HepG2 (cell line): Measurements from ENCODE around the gene ZACN. TPM values are rescaled to one million over a fixed set of nuclear protein-coding genes. Genes with fewer than 3 reads are reported as not detected.

Experiments used
- ATAC-seq: fragments of 200-7000 bp; cut with Tn5 transposase; 3 replicates; pipeline ENCODE4 v1.9.1; 2020; ENCODE audit warnings: mild to moderate bottlenecking, moderate library complexity
- BruUV-seq: library from RNA; stranded (reverse); fragments of 400-500 nt; replicated peaks from 2 replicates; lab custom pipeline; 2021; lab: Mats Ljungman, UMichigan
- CTCF ChIA-PET: fragments of 300-600 bp; formaldehyde crosslinking; extraction: SDS; loops from one replicate; lab custom pipeline; 2021; ENCODE audit warnings: low total read pairs, inconsistent platforms, low intra/inter-chr PET ratio; lab: Yijun Ruan, JAX
- POLR2A ChIA-PET: fragments of 350-600 bp; sonication (Branson Sonifier 250); formaldehyde crosslinking; loops from one replicate; lab custom pipeline; 2020; ENCODE audit warnings: antibody characterized with exemption, inconsistent platforms; lab: Yijun Ruan, JAX
- DNase-seq: peaks from one replicate; pipeline ENCODE4 v3.0.0-alpha.2; 2015; ENCODE audit warnings: low spot score
- FAIRE-seq: peaks from 3 replicates; lab custom pipeline; 2011; peaks lifted over from hg19 to GRCh38; lab: Jason Lieb, UNC
- H2AFZ ChIP-seq: one replicate; pipeline ENCODE4 v1.6.1; 2011; ENCODE audit warnings: low read length, inconsistent platforms
- H3K27ac ChIP-seq: fragments of 300-600 bp; 3 replicates; pipeline ENCODE4 v1.8.0; 2011; ENCODE audit warnings: mixed run types, mild to moderate bottlenecking, mixed read lengths, low read length, inconsistent platforms; ENCODE audit not compliant: insufficient read depth; ENCODE audit errors: extremely low read length
- H3K27me3 ChIP-seq, 2 experiments: fragments of 200-600 bp in 1 of 2; 2 replicates in 1 of 2; 3 replicates in 1 of 2; pipeline versions ENCODE4 v1.6.0 to v1.8.0; 2011; ENCODE audit warnings: low read length in 2 of 2, mild to moderate bottlenecking in 2 of 2, moderate library complexity in 2 of 2, inconsistent platforms in 1 of 2; ENCODE audit not compliant: insufficient read depth in 2 of 2, control insufficient read depth in 1 of 2
- H3K36me3 ChIP-seq, 2 experiments: fragments of 200-600 bp in 1 of 2; replicated peaks in 1 of 2; 2 replicates in 1 of 2; 3 replicates in 1 of 2; pipeline versions ENCODE4 v1.5.1 to v1.8.0; 2011; ENCODE audit warnings: low read length in 2 of 2, inconsistent platforms in 1 of 2; ENCODE audit not compliant: insufficient read depth in 2 of 2, control insufficient read depth in 1 of 2
- H3K4me1 ChIP-seq: 2 replicates; pipeline ENCODE4 v1.5.1; 2012; ENCODE audit warnings: low read length, inconsistent platforms; ENCODE audit not compliant: insufficient read depth
- H3K4me2 ChIP-seq: 2 replicates; pipeline ENCODE4 v1.6.0; 2011; ENCODE audit warnings: low read depth, low read length, inconsistent platforms
- H3K4me3 ChIP-seq, 3 experiments: fragments of 200-600 bp in 1 of 3; sonication (generic), shearing (Covaris generic) in 1 of 3; replicated peaks in 1 of 3; 2 replicates each; pipeline ENCODE4 v1.5.1; 2011 to 2016; ENCODE audit warnings: low read length in 3 of 3, inconsistent platforms in 2 of 3, low read depth in 2 of 3, mild to moderate bottlenecking in 2 of 3, control low read depth in 1 of 3, mixed read lengths in 1 of 3; ENCODE audit not compliant: insufficient read depth in 1 of 3
- H3K79me2 ChIP-seq: one replicate; pipeline ENCODE4 v1.6.1; 2011; ENCODE audit warnings: low read length, inconsistent platforms; ENCODE audit not compliant: insufficient read depth
- H3K9ac ChIP-seq: 2 replicates; pipeline ENCODE4 v1.6.0; 2011; ENCODE audit warnings: mild to moderate bottlenecking, low read depth, low read length, inconsistent platforms; ENCODE audit not compliant: insufficient read depth
- H3K9me3 ChIP-seq: 2 replicates; pipeline ENCODE4 v1.5.1; 2012; ENCODE audit warnings: mild to moderate bottlenecking, low read length
- H4K20me1 ChIP-seq: 2 replicates; pipeline ENCODE4 v1.6.0; 2011; ENCODE audit warnings: inconsistent platforms, mild to moderate bottlenecking, low read length, moderate library complexity; ENCODE audit not compliant: insufficient read depth
- MXD1 ChIP-seq: sonication (generic); formaldehyde crosslinking; IDR thresholded peaks from 2 replicates; pipeline ENCODE4 v1.4.0; 2020; ENCODE audit warnings: mild to moderate bottlenecking, missing genetic modification reagents
- NFE2L2 ChIP-seq: fragments of 150-350 bp; IDR thresholded peaks from 2 replicates; pipeline ENCODE4 v1.6.1; 2014; ENCODE audit warnings: low read length
- ZHX2 ChIP-seq, 2 experiments: sonication (generic) in 1 of 2; formaldehyde crosslinking in 1 of 2; IDR thresholded peaks; 2 replicates each; pipeline versions ENCODE4 v1.6.1 to v1.9.0; 2014 to 2022; ENCODE audit warnings: antibody characterized with exemption in 1 of 2, borderline replicate concordance in 1 of 2, inconsistent platforms in 1 of 2, low read depth in 1 of 2, missing genetic modification reagents in 1 of 2
- ZNF383 ChIP-seq: sonication (generic); formaldehyde crosslinking; IDR thresholded peaks from 2 replicates; pipeline ENCODE4 v1.4.0; 2020; ENCODE audit warnings: missing genetic modification reagents, mild to moderate bottlenecking, borderline replicate concordance
- ZNF550 ChIP-seq: sonication (generic); formaldehyde crosslinking; IDR thresholded peaks from 2 replicates; pipeline ENCODE4 v1.4.0; 2020; ENCODE audit warnings: mild to moderate bottlenecking, missing genetic modification reagents, borderline replicate concordance
- ZNF709 ChIP-seq: sonication (generic); formaldehyde crosslinking; IDR thresholded peaks from 2 replicates; pipeline ENCODE4 v1.5.0; 2020; ENCODE audit warnings: mild to moderate bottlenecking, missing genetic modification reagents
- ZNF710 ChIP-seq: sonication (generic); formaldehyde crosslinking; IDR thresholded peaks from 2 replicates; pipeline ENCODE4 v1.5.0; 2020; ENCODE audit warnings: mild to moderate bottlenecking, missing genetic modification reagents, borderline replicate concordance
- ZNF841 ChIP-seq: sonication (generic); formaldehyde crosslinking; IDR thresholded peaks from 2 replicates; pipeline ENCODE4 v1.8.1; 2023; ENCODE audit warnings: missing genetic modification reagents, borderline replicate concordance
- ZSCAN21 ChIP-seq: sonication (generic); formaldehyde crosslinking; IDR thresholded peaks from 2 replicates; pipeline ENCODE4 v1.8.0; 2022; ENCODE audit warnings: mild to moderate bottlenecking, missing genetic modification reagents, moderate library complexity, borderline replicate concordance
- ZSCAN25 ChIP-seq: sonication (generic); formaldehyde crosslinking; IDR thresholded peaks from 2 replicates; pipeline ENCODE4 v1.8.0; 2022; ENCODE audit warnings: mild to moderate bottlenecking, missing genetic modification reagents
- ZXDC ChIP-seq: sonication (generic); formaldehyde crosslinking; IDR thresholded peaks from 2 replicates; pipeline ENCODE4 v1.5.0; 2020; ENCODE audit warnings: mild to moderate bottlenecking, missing genetic modification reagents
- WGBS: methylation state at CpG from one replicate; pipeline ENCODE4 v1.1.6; 2017; ENCODE audit warnings: low lambda C conversion rate; 5-methylcytosine and 5-hydroxymethylcytosine counted together
- in situ Hi-C: cut with HindIII; loops from 2 replicates; pipeline ENCODE4 v1.10.0; 2017; ENCODE audit warnings: low pct_unique_long_range_greater_than_20kb; ENCODE audit not compliant: extremely low pct_ligation_motif_present
- intact Hi-C: fragments of 100-400 bp; cut with micrococcal nuclease; formaldehyde crosslinking; loops from one replicate; pipeline ENCODE4 v1.10.0; 2022; ENCODE audit not compliant: unreplicated experiment
- polyA plus RNA-seq, 8 experiments: library from polyadenylated mRNA; depleted of rRNA in 3 of 8; stranded (reverse) in 7 of 8; unstranded in 1 of 8; fragments of >200 nt; fragmentation: Illumina TruSeq in 4 of 8; extraction: Trizol in 4 of 8; gene quantifications; 2 replicates each; pipeline versions ENCODE4 v1.2.1 to v1.2.3, GENCODE V29; 2011 to 2016; ENCODE audit warnings: low read depth in 4 of 8, missing spikeins in 1 of 8, mixed read lengths in 1 of 8; ENCODE audit not compliant: insufficient read depth in 1 of 8
- total RNA-seq, 5 experiments: library from RNA; depleted of rRNA; stranded (reverse); fragments of >200 nt; fragmentation: Illumina TruSeq; extraction: Trizol; gene quantifications; 2 replicates each; pipeline ENCODE4 v1.2.3, GENCODE V29; 2016; ENCODE audit warnings: low read depth in 1 of 5

ZACN gene
- total and polyA plus RNA-seq, 2 of the 13 experiments (the other 11 are each of a cell fraction or from before 2014, with no cell fraction given) = 0.11 to 0.15 TPM

- Histone ChIP-seq H3K36me3 (no peaks in the 10 kb centered on the region), H3K4me1 (peaks cover 28% of the 10 kb centered on the region), H3K9ac (no peak overlapping the region), H4K20me1 (no peaks in the 10 kb centered on the region), H3K27me3 (peaks cover 0 to 13% of the 10 kb centered on the region in 2 experiments; a peak in 3 of 5 replicates), H2AFZ (no peak overlapping the region), H3K4me3 (no peak overlapping the region), H3K4me2 (no peak overlapping the region), H3K79me2 (no peaks in the 10 kb centered on the region), H3K27ac (no peak overlapping the region), H3K9me3 (no peaks in the 10 kb centered on the region)
- intact Hi-C loops = loop anchor here (1.0 kb wide), 3 partner anchors 31 to 157 kb away; no protein-coding TSS in a partner anchor
- no peak for DNase-seq
- no TSS peak for BruUV-seq
- ChIA-PET CTCF (interaction anchor here (1.2 to 5.1 kb wide), 6 partner anchors 25 to 157 kb away, joined by 4 to 78 read pairs (median 28); no protein-coding TSS in a partner anchor), POLR2A (no interaction called here)
- no peak for ATAC-seq
- in situ Hi-C loops = loop anchor here (5.0 kb wide), 2 partner anchors 35 to 155 kb away; no protein-coding TSS in a partner anchor
- FAIRE-seq = no peak
- 85% methylated on average over 37 of the region's 42 CpGs for WGBS
- TF ChIP-seq ZNF710 (CRISPR knock-in tag) (no peak), ZNF550 (CRISPR knock-in tag) (no peak), ZNF841 (CRISPR knock-in tag) (0 out of 2 replicates have a peak, but pooled peaks have one; percentile 31), ZSCAN21 (CRISPR knock-in tag) (0 out of 2 replicates have a peak, but pooled peaks have one; percentile 17), ZXDC (0 out of 2 replicates have a peak, but pooled peaks have one; percentile 35), MXD1 (CRISPR knock-in tag) (peak; percentile 44; the same call in 1 of the 2 replicates), ZHX2 (IDR thresholded peaks at IDR 0.05; ENCODE audit: low read depth) (0 out of 2 replicates have a peak, but pooled peaks have one; percentile 11), ZHX2 (CRISPR knock-in tag; IDR thresholded peaks at IDR 0.05; ENCODE audit: borderline replicate concordance) (no peak), NFE2L2 (peak; percentile 72), ZSCAN25 (CRISPR knock-in tag) (no peak), ZNF383 (CRISPR knock-in tag) (no peak), ZNF709 (CRISPR knock-in tag) (0 out of 2 replicates have a peak, but pooled peaks have one; percentile 41)
Observed at GRCh38 chr17:76121932-76122430, 43.0 kb downstream of the ZACN start.
